ENCODE measurements around the gene RGPD3.

RGPD3 gene

GRCh38 chr2:106366204-106366885 lies 101.9 kb downstream of the RGPD3 start:
- no peak for TF ChIP-seq CTCF (IDR thresholded peaks at IDR 0.05; ENCODE audit: borderline replicate concordance, insufficient read depth, low read depth, low read length)
- no peak overlapping the region for H3K4me3 ChIP-seq (ENCODE audit: low read depth, low read length)

- no peak overlapping the region for H3K4me3 ChIP-seq (ENCODE audit: low read depth, low read length)
- TF ChIP-seq CTCF (IDR thresholded peaks at IDR 0.05; ENCODE audit: borderline replicate concordance, insufficient read depth, low read depth, low read length) = no peak
Observed at GRCh38 chr2:106363791-106364190, 104.4 kb downstream of the RGPD3 start.

GRCh38 chr2:106362789-106363188 lies 105.4 kb downstream of the RGPD3 start:
- no peak overlapping the region for H3K4me3 ChIP-seq (ENCODE audit: low read depth, low read length)
- no peak for TF ChIP-seq CTCF (IDR thresholded peaks at IDR 0.05; ENCODE audit: borderline replicate concordance, insufficient read depth, low read depth, low read length)

GRCh38 chr2:106359512-106359911 lies 108.7 kb downstream of the RGPD3 start:
- no peak overlapping the region for H3K4me3 ChIP-seq (ENCODE audit: low read depth, low read length)
- TF ChIP-seq CTCF (IDR thresholded peaks at IDR 0.05; ENCODE audit: borderline replicate concordance, insufficient read depth, low read depth, low read length) = no peak

- no peak overlapping the region for H3K4me3 ChIP-seq (ENCODE audit: low read depth, low read length)
- no peak for TF ChIP-seq CTCF (IDR thresholded peaks at IDR 0.05; ENCODE audit: borderline replicate concordance, insufficient read depth, low read depth, low read length)
Observed at GRCh38 chr2:106358521-106358920, 109.7 kb downstream of the RGPD3 start.

- no peak overlapping the region for H3K4me3 ChIP-seq (ENCODE audit: low read depth, low read length)
- no peak for TF ChIP-seq CTCF (IDR thresholded peaks at IDR 0.05; ENCODE audit: borderline replicate concordance, insufficient read depth, low read depth, low read length)
Observed at GRCh38 chr2:106358081-106358480, 110.1 kb downstream of the RGPD3 start.

GRCh38 chr2:106356291-106356690 lies 111.9 kb downstream of the RGPD3 start:
- no peak for TF ChIP-seq CTCF (IDR thresholded peaks at IDR 0.05; ENCODE audit: borderline replicate concordance, insufficient read depth, low read depth, low read length)
- no peak overlapping the region for H3K4me3 ChIP-seq (ENCODE audit: low read depth, low read length)

Measured in GM12875 (cell line).